CD4-positive, alpha-beta T cell treated with Interleukin-6 for 4 hours (primary cell): ENCODE results near the gene LSP1.
A peak's percentile ranks its signal among the peaks of the same experiment; 100 is the strongest.
"Not testable (repeated sequence)": the region's sequence is repeated elsewhere in the genome, so short reads cannot be mapped to it uniquely, and the experiment has no call there.

Source experiments
- DNase-seq: peaks from one replicate; pipeline ENCODE4 v3.0.0-alpha.2; 2020; ENCODE audit warnings: mixed read lengths

LSP1 gene

DNA sequence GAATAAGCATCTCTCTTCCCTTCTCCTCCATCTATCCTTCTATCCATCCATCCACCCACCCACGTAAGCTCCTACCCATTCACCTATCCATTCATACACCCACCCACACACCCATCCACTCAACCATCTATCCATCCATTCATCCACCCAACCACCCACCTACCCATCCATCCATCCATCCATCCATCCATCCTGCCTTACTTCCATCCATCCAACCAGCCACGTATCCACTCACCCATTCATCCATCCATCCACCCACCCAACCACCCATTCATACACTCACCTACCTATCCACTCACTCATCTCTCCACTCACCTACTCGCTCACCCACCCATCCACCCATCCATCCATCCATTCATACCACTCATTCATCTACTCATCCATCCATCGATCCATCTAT is 79.8 kb downstream of the LSP1 start:
- DNase-seq = no peak

DNA sequence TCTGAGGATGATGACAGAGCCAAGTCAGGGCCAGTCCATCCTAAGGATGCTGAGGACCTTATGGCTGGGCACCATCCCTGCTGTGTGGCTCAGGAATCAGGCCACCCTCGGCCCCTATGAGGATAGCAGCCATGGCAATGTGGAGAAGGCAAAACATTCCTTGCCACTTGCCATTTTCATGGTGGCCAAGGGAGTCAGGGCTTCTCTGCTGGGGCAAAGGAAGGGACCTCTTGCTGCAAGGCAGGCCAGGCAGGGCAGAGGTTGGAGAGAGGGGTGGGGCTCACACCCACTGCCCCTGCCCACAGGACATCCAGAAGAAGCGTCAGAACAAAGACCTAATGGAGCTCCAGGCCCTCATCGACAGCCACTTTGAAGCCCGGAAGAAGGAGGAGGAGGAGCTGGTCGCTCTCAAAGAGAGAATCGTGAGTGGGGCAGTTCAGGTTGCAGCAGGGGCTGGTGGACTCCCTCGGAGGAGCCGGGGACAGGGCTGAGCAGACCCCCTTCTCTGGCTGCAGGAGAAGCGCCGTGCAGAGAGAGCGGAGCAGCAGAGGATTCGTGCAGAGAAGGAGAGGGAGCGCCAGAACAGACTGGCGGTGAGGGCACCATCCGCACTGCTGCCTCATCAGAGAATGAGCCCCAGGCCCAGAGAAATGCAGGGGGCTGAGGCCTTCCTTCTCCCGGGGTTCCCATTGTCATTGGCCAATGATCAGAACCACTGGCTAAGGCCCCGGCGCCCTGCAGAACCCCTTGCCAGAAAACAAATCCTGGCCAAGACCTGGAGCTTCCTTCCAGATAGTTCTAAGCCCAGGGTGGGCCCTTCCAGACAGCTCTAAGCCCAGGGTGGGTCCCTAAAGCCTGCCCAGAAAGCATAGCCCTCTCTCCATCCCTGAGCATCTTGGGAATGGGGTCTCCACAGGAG is 80.8 kb downstream of the LSP1 start:
- no peak for DNase-seq

DNA sequence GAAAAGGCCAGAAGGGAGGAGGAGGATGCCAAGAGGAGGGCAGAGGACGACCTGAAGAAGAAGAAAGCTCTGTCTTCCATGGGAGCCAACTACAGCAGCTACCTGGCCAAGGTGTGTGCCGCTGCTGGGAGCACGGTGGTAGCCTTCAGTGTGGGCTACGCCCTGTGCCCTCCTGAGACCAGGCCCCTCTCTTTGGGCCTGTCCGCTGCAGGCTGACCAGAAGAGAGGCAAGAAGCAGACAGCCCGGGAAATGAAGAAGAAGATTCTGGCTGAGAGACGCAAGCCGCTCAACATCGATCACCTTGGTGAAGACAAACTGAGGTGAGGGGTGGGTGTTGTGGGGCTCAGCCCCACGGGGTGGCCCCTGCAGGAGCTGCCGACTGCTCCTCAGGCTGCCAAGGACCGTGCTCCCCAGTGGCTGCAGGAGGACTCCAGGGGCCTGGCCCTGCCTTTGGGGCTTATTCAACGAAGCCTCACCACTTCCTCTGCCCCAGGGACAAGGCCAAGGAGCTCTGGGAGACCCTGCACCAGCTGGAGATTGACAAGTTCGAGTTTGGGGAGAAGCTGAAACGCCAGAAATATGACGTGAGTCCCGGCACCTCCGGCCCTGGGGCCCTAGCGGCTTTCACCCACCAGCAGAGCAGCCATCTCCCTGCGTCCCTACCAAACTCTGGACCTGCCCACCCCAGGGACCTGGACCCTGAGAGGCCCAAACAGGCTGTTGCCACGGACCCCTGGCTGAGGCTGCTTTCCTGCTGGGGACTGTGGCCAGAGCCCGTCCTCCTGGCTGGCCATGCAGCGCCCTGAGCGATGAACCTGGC is 81.7 kb downstream of the LSP1 start:
- no peak for DNase-seq

DNA sequence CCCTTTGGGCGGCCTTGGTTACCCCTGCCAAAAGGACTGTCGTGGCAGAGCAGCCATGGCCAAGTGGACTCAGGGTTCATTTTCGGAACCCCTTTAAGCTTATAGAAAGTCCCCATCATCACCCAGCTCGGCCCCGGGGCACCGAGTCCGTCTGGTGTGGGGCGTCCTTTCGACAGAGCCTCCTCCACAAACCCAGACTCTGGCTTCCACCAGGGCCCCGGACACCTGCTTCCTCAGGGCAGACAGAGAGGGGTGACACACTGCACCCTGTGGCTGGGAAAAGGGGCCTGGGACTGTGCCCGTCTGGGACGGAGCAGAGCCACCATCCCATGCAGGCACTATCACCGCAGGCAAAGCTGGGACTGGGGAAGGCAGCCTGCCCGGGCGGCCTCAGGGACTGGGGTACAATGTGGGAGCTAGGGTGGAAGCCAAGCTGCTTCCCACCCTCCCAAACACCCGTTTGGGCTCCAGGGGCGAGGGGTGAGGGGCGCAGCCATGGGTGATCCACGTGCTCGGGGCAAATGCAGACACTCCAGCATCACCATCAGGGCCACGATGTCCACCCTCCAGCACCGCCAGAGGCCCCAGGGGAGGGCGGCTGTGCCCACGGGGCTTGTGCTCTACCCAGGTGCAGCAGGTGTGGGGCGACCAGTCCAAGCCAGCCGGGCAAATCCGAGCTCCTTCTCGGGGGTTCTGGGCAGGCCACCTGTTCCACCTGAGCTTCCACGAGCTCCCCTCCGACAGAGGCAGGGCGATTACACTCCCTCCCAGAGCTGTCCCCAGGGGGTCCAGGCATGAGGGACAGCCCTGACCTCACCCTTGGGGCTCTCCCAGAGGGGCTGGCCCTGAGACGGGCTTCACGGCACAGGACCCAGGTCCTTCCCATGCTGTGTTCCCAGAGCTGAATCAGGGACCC is 82.5 kb downstream of the LSP1 start:
- DNase-seq = no peak

DNA sequence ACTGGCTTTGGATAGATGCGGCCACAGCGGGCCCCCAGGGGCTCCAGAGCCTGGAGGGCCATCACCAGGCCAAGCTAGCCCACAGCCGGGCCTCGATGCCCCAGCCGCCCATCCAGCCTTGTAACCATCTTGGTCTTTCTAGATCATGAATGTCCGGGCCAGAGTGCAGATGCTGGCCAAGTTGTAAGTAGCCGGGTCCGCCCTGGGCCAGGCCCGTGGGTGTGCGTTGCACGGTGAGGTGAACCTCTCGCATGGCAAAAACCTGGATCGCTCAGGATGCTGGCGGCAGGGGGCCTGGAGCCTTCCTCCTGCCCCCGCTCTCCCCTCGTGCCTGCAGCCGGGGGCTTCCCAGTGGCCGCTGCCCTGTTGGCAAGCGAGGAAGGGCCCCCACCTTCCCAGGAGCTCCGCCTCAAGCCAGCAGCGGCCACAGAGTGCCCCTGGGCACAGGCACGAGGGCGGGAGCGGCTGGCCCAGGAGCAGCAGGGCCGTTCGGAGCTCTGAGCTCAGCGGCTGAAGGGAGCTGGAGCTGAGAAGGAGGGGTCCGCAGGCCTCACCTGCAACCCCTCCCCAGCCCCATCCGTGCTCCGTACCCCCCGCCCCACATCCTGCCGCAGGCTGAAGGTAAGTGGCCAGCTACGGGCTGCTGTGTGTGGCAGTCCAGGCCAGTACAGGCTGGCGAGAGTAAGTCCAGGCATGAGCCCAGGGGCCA is 83.3 kb downstream of the LSP1 start:
- no peak for DNase-seq

DNA sequence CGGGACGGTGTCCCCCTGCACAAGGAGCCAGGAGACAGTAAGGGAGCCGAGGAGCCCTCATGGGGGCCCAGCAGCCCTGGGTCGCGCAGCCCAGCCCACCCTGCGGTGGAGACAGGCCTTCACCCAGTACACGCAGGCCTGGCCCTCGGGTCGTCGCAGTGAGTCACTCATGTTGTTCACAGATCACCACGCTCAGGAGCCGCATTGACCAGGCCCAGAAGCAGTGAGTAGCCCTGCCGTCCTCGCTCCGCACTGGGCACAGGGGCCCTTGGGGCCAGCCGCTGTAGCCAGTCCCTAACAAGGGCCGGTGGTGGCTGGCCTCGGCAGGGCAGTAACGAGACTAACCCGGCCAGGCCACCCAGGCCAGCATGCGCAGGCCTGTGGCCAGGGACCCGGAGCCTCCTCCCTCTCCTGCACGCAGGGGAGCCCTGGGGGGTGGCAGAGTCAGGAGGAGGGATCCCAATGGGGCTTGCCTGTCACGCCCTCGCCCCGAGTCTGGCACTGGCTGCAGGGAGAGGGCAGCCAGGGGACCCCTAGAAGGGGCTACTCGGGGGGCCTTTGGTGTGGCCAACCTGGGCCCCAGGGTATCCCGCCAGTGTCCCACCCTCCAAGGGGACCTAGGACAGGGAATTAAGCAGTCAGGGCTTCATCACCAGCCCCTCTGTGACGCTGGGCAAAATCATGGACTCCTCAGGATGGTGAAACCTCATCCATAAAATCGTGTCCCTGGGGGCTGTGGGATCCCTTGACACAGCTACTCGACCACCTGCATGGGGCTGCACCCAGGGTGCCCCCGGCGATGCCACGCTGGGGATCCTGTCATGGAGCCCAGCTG is 84.1 kb downstream of the LSP1 start:
- no peak for DNase-seq

DNA sequence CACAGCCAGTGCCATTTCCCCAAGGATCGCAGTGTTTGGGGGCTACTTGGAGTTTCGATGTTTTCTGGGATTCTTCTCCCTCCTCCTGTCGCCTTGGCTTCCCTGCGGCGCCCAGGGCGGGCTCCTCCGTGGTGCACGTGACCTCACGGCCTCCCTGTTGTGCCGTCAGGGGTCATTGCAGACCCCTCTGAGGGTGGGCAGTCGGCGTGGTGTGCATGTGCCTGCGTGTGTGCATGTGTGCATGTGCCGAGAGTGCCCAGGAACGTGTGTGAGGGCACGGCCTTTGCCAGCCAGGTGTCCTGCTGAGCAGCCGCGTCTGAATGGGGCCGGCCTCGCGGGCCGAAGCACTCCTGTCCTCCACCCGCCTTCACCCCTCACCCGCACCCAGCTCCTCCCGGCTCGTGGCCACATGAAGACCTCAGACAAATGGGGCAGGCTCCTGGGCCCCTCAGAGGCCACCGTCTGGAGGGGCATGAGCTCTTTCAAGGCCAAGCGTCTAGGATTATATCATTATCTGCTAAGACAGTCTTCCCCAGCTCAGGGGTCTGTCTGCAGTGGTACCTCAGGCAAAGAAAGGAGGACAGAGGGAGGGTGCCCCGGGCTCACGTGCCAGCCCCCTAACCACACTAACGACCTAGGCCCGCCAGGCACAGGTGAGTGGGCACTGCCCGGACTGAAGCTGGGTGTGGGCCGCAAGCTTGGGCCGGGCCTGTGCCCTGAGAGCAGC is 84.9 kb downstream of the LSP1 start:
- DNase-seq = no peak

DNA sequence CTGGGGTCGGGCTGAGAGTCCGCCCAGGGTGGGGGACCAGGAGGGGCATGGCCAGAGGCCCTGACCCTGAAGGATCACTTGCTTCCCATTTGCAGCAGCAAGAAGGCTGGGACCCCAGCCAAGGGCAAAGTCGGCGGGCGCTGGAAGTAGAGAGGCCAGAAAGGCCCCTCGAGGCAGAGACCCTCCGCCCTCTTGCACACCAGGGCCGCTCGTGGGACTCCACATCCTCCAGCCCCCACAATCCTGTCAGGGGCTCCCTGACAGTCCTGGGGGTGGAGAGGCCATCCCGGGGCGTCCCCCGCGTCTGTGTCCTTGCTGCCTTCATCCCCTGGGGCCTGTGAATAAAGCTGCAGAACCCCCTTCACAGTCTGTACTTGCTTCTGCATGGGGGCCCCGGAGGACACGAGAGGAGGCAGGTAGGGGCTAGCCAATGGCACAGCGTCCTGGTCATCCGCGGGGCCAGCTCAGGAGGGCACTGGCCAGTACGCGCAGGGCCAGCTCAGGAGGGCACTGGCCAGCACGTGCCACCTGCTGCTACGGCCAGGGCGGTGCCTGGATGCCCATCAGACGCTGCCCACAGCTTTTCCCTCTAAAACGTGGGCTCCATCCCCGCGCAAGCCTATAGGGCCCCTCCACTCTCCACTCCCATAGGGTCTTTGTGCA is 85.6 kb downstream of the LSP1 start:
- no peak for DNase-seq

DNA sequence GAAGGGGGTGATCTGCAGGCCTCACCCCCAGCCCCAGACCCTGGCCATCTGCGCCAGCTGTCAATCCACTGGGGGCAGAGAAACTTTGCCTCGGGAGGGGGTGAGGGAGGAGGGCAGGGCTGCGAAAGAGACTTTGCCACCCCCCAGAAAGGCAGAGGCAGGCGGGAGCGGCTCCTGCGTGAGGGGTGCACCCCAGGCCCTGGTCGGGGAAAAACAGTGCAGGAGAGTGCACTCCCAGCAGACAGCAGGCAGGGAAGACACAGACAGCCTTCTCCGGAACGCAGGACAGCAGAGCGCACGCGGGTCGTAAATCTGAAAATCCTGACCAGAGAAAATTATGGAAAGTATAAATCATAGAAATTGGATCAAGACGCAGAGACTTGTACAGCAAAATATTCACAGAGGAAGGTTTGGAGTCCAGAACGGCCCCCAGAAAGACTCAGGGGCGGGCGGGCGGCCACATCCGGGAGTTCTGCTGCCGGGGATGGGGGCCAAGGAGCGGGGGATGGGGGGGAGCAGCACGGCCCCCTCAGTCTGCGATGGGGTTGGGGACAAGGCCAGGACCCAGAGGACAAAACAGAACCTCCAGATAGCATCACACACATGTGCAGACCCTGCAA is 86.2 kb downstream of the LSP1 start:
- DNase-seq = peak; percentile 13

DNA sequence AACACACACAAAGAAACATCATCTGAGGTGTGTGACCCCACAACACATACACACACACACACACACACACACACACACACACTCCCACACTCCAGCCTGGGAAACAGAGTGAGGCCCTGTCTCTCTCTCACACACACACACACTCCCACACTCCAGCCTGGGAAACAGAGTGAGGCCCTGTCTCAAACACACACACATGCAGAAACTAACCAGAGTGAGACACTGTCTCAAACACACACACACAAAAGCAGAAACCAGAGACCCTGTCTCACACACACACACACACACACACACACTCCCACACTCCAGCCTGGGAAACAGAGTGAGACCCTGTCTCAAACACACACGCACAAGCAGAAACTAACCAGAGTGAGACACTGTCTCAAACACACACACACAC is 86.9 kb downstream of the LSP1 start:
- not testable (repeated sequence) for DNase-seq
